Measurements from ENCODE around the gene GOLGA3.
"Not testable (repeated sequence)": the region's sequence is repeated elsewhere in the genome, so short reads cannot be mapped to it uniquely, and the experiment has no call there.

GOLGA3 gene

DNA sequence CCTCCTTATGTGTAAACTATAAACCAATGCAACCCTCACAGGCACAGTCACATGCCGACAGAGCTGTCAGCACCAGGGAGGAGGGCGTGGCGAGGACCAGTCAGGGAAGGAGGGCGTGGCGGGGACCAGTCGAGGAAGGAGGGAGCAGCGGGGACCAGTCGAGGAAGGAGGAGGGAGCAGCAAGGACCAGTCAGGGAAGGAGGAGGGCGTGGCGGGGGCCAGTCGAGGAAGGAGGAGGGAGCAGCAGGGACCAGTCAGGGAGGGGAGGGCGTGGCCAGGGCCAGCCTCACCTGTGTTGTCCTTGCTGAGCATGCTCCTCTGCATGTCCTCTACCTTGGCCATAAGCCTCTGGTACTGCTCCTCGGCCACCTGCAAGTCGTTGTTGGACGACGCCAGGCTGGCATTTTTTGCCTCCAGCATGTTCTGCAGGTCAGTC, 24.2 kb downstream of the GOLGA3 start:
- TF ChIP-seq, protein P1, sequence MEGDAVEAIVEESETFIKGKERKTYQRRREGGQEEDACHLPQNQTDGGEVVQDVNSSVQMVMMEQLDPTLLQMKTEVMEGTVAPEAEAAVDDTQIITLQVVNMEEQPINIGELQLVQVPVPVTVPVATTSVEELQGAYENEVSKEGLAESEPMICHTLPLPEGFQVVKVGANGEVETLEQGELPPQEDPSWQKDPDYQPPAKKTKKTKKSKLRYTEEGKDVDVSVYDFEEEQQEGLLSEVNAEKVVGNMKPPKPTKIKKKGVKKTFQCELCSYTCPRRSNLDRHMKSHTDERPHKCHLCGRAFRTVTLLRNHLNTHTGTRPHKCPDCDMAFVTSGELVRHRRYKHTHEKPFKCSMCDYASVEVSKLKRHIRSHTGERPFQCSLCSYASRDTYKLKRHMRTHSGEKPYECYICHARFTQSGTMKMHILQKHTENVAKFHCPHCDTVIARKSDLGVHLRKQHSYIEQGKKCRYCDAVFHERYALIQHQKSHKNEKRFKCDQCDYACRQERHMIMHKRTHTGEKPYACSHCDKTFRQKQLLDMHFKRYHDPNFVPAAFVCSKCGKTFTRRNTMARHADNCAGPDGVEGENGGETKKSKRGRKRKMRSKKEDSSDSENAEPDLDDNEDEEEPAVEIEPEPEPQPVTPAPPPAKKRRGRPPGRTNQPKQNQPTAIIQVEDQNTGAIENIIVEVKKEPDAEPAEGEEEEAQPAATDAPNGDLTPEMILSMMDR (IDR thresholded peaks at IDR 0.05; ENCODE audit: low read depth, low read length): no peak
- no peak overlapping the region for H3K4me3 ChIP-seq (ENCODE audit: low read depth, low read length)

DNA sequence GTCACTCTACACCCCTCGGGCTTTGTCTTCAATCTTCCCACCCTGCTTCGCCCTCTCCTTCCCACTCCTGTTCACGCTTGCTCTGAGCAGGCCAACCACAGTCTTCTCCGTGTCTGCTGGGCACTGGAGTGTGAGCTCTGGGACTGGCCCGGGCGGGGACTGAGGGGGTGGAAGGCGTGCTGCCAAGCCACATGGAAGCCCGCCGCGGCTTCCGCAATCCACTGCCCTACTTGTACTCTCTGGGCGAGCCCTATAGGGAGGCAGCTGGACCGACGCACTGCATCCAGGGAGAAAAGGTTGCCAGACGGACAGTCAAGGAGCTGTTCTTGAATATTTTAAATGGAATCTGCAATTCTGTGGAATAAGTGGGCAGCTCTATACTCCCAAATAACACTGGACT, 24.8 kb downstream of the GOLGA3 start:
- no peak overlapping the region for H3K4me3 ChIP-seq (ENCODE audit: low read depth, low read length)
- TF ChIP-seq, protein P1 (IDR thresholded peaks at IDR 0.05; ENCODE audit: low read depth, low read length): no peak

DNA sequence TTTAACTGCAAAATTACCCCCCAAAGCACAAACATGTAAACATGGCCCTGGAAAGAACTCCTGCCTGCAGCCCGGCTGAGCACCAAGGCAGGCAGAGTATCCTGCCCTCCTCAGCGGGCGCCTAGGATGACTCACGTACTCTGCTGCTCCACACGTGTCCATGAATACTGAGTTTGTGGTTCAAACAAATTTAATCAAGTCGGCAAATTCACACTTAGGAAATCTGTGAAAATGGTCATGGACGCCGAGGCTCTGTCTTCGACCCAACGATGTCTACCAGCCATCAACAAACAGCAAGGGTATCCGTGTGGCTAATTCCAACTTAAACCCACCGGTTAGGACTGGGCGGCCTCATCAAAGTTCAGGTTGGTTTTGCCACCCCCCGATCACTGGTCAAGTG, 25.5 kb downstream of the GOLGA3 start:
- TF ChIP-seq, protein P1 (IDR thresholded peaks at IDR 0.05; ENCODE audit: low read depth, low read length): no peak

DNA sequence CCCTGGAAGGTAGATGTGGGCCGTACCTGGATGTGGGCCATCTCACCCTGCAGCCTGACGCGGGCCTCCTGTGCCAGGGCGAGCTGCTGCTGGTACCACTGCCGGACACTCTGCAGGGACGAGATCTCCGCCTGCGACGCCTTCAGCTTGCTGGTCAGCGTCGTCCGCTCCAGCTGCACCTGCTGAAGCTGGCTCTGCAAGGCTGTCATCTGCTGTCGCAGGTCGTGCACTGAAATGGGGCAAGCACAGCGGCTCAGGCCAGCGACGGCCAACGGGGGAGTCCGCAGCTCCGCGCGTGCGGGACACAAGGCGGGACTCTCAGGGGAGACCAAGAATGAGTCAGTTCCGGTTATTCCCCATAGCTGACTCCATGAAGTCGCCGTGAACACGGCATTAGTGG, 26.9 kb downstream of the GOLGA3 start:
- TF ChIP-seq, protein P1 (IDR thresholded peaks at IDR 0.05; ENCODE audit: low read depth, low read length): no peak
- H3K4me3 ChIP-seq (ENCODE audit: low read depth, low read length): no peak overlapping the region

More for the DNA sequence above, 25.5 kb downstream of the GOLGA3 start:
- no peak overlapping the region for H3K4me3 ChIP-seq (ENCODE audit: low read depth, low read length)

DNA sequence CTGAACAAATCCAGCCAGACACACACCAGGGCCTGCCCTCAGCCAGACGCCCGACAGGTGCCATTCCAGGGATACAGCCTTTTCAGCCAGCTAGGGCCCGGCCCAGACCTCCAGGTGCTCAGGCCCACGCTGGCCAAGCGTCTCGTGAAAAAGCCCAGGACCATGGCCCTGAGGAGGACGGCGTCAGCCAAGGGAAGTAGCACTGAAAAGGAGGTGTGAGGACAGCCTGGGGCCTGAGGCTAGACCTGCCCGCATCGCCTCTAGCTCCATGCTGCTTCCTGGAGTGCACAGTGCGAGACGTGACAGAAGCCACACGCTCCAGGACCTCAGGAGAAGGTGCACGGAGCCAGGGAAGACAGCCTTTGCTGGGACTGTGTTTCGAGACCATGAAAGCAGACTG, 29.8 kb downstream of the GOLGA3 start:
- TF ChIP-seq, protein P1 (IDR thresholded peaks at IDR 0.05; ENCODE audit: low read depth, low read length): no peak
- H3K4me3 ChIP-seq (ENCODE audit: low read depth, low read length): no peak overlapping the region

DNA sequence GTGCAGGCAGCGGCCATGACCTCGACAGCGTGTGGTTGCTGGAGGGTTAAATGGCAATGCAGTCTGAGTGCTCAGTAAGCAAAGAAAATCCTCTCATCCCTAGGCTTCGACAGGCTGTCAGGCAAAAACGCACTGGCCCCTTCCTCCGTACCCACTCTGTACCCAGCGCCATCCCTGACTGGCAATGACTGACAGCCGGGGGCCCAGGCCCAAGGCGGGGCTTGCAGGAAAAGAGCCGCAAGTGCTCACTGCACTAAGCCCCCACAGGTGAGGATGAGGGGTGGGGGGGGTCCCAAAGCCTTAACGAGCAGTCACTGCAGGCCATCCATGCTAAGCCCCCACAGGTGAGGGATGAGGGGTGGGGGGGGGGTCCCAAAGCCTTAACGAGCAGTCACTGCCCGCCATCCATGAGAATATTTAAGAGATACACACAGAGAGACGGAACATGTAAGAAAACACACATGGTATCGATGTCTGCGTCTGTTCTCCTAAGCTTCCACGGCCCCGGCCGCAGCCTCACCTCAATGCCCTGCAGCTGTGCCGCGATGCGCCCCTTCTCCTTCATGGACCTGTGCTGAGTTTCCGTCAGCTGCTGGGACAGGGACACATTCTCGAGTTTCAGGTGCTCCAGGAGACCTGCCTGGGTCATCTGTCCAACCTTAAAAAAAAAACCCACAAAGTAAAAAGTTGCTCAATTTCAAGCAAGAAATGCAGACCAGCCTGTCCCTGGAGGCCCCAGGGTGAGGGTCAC, 30.7 kb downstream of the GOLGA3 start:
- H3K4me3 ChIP-seq (ENCODE audit: low read depth, low read length): no peak overlapping the region
- TF ChIP-seq, protein P1 (IDR thresholded peaks at IDR 0.05; ENCODE audit: low read depth, low read length): no peak

DNA sequence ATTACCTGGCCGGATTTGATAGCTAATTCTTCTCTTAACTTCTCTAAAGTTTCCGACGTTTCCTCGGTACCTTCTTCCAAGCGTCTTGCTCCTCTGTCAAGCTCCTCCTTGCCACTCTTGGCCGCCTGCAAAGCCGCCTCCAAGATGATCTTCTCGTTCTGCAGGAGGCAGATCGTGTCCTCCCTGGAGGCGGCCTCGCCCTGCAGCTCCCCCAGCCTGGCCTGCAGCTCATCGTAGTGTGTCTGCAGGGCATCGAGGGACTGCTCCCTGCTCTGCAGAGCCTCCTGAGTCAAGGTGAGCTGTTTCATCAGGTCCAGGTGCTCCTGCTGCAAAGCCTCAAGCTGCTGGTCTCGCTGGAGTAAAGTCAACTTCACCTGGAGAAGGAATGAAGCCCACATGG, 32.8 kb downstream of the GOLGA3 start:
- no peak overlapping the region for H3K4me3 ChIP-seq (ENCODE audit: low read depth, low read length)
- TF ChIP-seq, protein P1 (IDR thresholded peaks at IDR 0.05; ENCODE audit: low read depth, low read length): no peak

DNA sequence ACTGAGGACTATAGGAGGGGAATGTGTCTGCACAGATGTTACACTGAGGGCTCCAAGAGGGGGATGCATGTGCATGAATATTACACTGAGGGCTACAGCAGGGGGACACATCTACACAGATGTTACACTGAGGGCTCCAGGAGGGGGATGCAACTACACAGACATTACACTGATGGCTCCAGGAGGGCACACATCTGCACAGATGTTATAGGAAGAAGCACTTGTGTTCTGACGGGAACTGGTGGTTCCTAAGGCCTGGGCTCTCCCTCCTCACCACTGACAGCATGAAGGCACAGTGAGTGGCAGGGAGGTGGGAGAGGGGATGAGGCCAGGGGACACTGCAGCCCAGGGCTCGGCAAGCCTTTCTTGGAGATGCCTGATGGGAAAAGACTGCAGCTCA, 36.7 kb downstream of the GOLGA3 start:
- H3K4me3 ChIP-seq (ENCODE audit: low read depth, low read length): not testable (repeated sequence)
